Measurements from ENCODE around the gene RRP8.

RRP8 gene

GRCh38 chr11:6617315-6617781 is 13.9 kb upstream of the RRP8 start:
- DNase-seq (ENCODE audit: low spot score), result no peak

GRCh38 chr11:6616596-6617250 is 13.3 kb upstream of the RRP8 start:
- no peak for DNase-seq (ENCODE audit: low spot score)

DNA sequence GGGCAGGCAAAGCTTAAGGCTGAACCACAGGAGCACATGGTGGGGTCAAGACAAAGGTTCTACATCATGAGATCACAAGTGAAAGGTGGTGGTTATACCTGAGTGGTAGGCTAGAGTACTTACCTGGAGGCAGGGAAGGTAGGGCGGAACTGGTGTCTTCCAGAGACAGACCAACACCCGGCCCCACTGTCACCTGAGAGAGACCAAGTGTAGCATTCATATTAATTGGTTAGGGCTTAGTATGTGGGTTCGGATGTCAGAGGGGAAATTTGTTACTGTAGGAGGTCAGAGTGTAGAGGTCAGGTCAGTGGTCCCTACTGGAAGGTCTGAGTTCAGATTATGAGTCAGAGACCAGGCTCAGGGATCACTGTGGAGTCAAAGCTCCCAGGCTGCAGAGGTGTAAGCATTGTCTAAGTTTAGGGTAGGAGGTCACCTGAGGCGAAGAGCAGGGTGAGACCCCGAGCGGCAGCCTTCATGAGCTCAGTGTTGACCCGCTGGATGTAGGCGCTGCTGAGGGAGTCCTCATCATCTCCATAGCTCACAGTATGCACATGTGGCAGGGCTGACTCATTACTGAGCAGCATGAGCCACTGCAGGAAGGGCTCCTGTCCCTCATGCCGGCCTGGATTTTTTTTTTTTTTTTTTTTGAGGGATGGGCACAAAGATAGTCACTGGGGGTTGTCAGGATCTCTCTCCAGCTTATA is 12.6 kb upstream of the RRP8 start:
- no peak for DNase-seq (ENCODE audit: low spot score)

DNA sequence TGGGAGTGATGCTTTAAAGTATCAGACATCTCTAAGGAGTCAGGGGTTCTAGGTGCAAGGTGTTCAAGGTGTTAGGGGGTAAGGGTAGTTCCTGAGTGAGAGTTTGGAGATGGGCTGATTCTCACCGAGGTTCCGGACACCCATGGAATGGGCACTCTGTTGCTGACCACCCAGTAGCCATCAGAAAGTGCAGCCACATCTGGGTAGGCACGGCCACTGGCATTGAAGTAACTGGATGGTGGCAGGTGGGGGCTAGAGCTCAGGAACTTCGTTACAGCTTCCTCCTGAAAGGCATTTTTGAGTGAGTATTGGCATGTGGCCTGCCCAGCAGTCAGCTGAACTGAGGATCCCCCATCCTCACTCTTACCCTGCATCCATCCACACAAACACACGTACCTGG is 11.6 kb upstream of the RRP8 start:
- DNase-seq (ENCODE audit: low spot score), result no peak

GRCh38 chr11:6614446-6614845 is 11.0 kb upstream of the RRP8 start:
- DNase-seq (ENCODE audit: low spot score), result no peak

DNA sequence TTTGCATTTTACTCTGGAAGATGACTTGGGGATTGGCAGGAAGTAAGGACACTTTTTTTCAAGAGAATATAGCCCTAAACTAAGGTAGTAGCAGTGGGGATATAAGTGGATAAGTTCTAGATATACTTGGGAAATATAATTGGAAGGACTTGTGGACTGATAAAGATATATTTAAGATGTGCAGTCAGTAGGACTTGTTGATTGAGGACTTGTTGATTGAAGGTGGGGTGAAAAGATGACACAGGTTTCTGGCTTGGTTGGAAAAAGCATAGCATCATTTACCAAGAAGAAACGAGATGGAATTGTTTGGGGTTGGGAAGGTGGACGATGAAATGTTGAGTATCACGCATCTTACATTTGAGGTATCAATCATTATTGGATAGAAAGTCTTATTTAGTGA is 10.1 kb upstream of the RRP8 start:
- DNase-seq (ENCODE audit: low spot score), result no peak

DNA sequence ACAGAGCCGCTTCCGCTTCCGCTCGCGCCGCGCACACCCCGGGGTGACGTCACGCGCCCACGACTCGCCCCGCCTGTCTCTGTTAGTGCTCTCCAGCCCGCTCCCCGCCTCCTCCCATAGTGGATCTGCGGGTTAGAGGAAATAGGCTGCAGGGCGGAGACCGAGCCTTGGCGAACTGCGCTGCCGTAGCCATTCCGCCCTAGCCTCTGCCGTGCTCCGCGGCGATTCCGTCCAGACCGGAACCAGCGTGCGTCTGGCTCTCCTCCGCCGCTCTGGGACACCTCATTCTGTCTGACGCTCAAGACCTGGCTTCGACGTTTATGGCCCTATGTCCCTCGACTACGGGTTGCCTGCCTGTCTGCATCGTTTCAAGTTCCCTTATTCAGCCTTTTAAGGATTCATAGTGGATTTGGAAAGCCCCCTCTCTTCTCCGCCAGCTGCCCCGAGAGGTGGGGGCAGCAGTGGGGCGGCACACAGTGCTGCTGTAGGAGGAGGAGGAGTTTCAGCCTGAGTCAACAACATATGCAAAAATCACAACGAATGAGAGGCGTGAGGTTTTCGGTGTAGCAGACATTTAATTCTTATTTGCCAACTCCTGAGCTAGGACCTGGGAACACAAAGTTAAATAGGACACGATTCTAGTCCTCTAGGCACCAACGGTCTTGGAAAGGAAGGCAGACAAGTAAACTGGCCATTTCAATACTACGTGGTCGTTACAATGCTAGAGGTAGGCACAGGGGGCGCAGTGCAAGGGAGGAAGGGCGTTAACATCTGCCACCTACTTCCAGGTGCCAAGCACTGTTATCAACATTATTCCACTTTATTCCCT is 9.0 kb upstream of the RRP8 start, which contains the start of gene TAF10:
TAF10 (minus strand) TSS at position 4 of the 829 bp plus-strand sequence. CDS start 27 bp downstream, outside the sequence.
- DNase-seq (ENCODE audit: low spot score), result peak; percentile 98

DNA sequence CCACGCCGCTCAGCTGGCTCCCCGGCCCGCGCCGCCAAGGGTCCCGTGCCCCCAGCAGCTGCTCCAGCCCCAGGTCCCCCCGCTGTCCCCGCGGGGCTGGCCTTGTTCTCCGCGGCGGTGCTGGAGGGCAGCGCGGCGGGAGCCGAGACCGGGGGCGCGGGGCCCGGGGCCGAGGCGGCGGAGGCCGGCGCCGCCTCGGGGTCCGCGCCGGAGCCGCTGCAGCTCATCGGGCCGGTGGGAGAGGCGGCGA is 8.5 kb upstream of the RRP8 start:
- DNase-seq (ENCODE audit: low spot score), result no peak

DNA sequence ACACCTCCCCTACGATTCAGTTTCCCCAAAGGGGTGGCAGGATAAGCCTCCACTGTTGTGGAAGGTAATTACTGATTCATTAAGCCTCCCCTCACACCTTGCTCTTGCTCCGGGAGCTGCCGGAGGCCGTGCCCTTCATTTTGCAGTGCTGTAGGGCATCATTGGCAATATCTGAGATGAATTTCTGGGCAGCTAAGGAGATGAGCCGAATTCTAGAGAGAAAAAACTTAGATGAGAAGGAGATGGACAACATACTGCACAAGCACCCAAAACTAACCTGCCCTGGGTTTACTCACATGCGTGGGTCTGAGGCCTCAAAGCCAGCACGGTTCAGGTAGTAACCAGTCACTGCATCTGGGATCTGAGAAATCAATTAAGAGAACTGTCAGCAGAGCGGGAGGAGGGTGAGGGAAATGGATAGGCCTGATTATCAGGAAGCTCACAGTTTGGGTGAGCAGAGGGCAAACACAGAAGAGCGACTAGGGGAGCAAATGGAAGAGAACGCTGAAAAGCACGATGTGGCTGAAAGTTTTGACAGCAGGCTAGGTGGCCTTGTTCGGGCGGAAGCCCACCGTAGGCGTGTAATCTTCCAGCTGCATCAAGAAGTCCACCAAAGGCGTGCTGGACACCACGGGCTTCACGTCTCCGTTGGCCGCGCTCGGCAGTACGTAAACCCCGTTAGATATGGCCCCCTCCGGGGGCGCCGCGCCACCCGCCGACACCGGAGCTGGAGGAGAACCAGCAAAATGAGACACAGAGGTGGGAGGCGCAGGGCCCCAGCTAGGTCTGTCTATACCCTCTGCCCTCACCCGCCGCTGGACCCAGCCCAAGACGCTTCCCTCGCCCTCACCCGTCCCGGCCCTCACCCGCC is 7.9 kb upstream of the RRP8 start:
- DNase-seq (ENCODE audit: low spot score), result peak; percentile 72

DNA sequence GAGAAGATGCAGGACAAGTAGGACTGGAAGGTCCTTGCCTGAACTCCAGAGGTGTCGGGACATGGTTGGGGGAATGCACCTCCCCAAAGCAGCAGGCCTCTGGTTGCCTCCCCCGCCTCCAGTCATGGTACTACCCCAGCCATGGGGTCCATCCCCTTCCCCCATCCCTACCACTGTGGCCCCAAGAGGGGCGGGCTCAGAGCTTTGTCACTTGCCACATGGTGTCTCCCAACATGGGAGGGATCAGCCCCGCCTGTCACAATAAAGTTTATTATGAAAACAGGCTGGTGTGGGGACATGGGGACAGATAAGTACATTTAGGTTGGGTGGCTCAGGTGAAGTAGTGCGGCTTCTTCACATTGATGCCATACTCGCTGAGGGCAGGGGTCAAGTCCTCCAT is 7.2 kb upstream of the RRP8 start:
- DNase-seq (ENCODE audit: low spot score), result peak; percentile 37

- no peak for DNase-seq (ENCODE audit: low spot score)
These were observed 6.1 kb upstream of the RRP8 start for GRCh38 chr11:6609502-6610015.

DNA sequence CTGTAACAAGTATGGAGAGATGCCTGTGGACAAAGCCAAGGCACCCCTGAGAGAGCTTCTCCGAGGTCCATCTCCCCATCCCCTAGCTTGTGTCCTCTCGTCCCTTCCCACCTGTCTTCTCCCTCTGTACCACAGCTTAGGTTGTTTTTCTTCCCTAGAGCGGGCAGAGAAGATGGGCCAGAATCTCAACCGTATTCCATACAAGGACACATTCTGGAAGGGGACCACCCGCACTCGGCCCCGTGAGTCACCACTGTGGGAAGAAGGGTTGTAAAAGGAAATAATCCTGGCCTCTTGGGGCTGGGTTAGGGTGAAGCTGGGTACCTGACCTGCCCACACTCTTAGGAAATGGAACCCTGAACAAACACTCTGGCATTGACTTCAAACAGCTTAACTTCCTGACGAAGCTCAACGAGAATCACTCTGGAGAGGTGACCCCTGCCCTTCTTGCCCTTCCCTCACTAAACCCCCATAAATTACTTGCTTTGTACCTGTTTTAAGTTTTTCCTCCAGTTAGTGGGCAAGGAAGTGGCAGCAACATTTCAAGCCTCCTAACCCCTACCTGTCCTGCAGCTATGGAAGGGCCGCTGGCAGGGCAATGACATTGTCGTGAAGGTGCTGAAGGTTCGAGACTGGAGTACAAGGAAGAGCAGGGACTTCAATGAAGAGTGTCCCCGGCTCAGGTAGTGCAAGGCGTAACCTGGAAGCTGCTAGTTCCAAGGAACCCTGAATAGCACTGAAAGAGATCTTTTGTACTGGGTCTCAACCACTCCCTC is 5.5 kb upstream of the RRP8 start:
- no peak for DNase-seq (ENCODE audit: low spot score)

GRCh38 chr11:6608011-6608410 is 4.6 kb upstream of the RRP8 start:
- DNase-seq (ENCODE audit: low spot score), result no peak

- no peak for DNase-seq (ENCODE audit: low spot score)
These were observed 3.9 kb upstream of the RRP8 start for GRCh38 chr11:6607190-6607795.

DNA sequence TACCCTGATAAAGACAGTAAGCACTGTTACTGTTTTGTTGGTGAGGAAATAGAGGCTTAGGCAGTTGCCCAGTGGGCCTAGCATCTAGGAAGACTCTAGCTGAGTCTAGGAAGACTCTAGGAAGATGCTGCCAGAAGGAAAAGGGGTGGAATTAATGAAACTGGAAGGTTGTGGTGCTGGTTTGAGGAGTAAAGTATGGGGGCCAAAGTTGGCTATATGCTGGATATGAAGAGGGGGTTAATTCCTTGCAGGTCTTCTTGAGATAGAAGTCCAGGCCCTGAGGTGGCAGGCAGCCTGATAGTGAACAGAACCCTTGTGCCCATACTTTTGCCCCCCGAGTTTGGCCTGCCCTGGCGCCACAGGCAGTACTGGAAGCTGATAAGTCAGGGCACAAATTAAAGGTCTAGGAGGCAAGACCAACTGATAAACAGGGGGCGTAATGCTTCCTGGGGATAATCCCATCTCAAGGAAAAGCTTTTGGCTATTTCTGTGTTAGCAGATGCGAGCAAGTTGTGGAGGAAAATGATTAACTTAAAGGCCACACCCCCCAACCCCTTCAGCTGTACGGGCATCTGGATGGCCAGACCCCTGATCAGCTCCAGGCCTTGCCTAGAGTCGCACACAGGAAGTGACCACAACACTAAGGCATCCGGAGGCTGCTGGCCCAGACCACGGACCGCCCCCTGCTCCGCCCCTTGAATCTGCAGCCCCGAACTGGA is 3.2 kb upstream of the RRP8 start:
- DNase-seq (ENCODE audit: low spot score), result peak; percentile 93

DNA sequence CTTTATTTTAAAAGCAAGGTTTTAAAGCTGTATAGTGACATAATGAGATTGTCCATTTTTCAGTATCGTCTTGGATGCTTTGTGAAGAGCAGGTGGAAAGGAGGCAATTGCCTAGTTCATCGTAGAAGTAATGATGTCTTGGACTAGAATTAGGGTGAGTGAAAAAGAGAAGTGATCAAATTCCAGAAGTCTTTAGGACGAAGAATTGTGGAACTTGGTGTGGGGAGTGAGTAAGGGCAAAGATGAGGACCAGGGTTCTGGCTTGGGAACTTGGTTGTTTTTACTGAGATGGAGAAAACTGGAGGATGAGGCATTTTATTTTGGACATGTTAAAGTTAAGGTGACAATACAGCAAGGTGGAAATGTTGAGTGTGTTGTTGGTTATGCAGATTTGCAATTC is 1.4 kb upstream of the RRP8 start:
- DNase-seq (ENCODE audit: low spot score), result no peak

- no peak for DNase-seq (ENCODE audit: low spot score)
These were observed 738 bp upstream of the RRP8 start for GRCh38 chr11:6604081-6604626.

DNA sequence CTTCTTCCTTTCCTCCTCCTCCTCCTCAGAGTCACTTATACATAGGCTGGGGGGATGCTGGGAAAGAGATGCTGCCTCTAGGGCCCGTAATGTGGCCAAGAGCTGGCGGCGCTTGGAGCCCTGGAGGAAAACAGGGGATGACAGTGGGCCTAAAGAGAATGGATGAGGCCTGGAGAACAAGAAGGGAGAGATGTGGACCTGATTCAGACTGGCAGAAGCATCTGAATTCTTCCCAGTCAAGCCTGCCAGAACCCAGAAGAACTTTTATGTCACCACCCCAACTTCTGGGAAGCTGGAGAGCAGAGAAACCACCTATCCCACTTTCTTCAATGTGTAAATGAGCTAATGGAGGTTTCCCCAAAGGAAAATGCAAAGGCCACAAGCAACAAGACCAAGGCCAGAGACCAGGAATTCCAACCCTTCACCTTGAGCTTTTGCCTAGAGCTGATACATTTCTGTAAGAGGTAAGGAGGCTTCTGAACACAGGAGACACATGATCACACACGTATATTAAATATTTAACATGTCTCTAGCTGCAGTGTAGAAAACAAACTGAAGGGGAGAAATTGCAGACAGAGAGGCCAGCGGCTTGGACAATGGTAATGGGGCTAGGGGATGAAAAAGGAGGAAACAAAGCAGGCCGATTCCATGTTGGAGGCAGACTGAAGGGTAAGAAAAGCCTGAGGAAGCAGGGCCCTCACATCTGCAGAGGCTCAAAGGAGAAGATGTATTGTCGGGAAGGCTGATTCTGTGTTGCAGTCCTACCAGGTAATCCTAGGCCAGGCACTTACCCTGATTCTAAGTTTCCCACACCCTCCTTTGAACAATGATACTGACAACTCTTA is 1.1 kb downstream of the RRP8 start:
- no peak for DNase-seq (ENCODE audit: low spot score)

DNA sequence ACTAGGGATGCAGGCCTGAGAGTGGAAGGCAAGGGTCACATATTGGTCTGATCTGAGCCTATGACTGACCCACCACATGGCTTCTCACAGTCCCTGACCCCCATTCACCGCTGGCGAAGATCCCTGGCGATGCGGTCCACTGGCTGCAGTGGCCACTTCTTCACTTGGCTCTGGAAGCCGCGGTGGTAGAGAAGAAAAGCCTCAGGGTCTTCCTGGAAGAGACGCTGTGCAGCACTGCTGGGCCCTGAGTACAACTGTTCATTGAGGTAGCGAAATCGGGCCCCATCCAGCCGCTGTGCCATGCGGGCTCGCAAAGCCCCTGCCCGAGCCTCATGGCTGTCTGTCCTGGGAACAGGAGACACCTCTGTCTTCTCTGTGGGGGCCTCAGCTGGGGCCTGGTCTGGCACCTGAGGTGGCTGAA is 2.4 kb downstream of the RRP8 start:
- DNase-seq (ENCODE audit: low spot score), result no peak
